Esophagus squamous epithelium (tissue), 5 donors: ENCODE data around the gene SNRPN. TPM values are rescaled to one million over a fixed set of nuclear protein-coding genes. Genes with fewer than 3 reads are reported as not detected.
A peak's percentile ranks its signal among the peaks of the same experiment; 100 is the strongest.

Experiments used
- DNase-seq: peaks from one replicate; lab custom pipeline; 2025; lab: John Stamatoyannopoulos, UW
- H3K27ac ChIP-seq, 4 donors: fragments of 200-600 bp; sonication (generic); one replicate each; pipeline ENCODE4 v1.5.1; 2016 to 2019; ENCODE audit warnings: mild to moderate bottlenecking in 1 of 4
- H3K27me3 ChIP-seq, 4 donors: fragments of 200-600 bp; sonication (generic); 1 replicate in 3 of 4; 2 replicates in 1 of 4; pipeline versions ENCODE4 v1.5.1 to v1.6.0; 2017 to 2021; ENCODE audit warnings: antibody characterized with exemption in 1 of 4
- H3K36me3 ChIP-seq, 3 donors: fragments of 200-600 bp; sonication (generic); one replicate each; pipeline ENCODE4 v1.5.1; 2016 to 2019
- H3K4me1 ChIP-seq, 3 donors: fragments of 200-600 bp; sonication (generic); one replicate each; pipeline ENCODE4 v1.5.1; 2017 to 2019
- H3K4me3 ChIP-seq, 4 donors: fragments of 200-600 bp; sonication (generic); 1 replicate in 3 of 4; 2 replicates in 1 of 4; pipeline ENCODE4 v1.5.1; 2016 to 2019; ENCODE audit warnings: mild to moderate bottlenecking in 2 of 4, moderate library complexity in 1 of 4
- H3K9me3 ChIP-seq, 3 donors: fragments of 200-600 bp; sonication (generic); one replicate each; pipeline ENCODE4 v1.5.1; 2016 to 2019
- CTCF ChIP-seq, 6 experiments: fragments of 450-650 bp in 4 of 6; fragments of 200-600 bp in 2 of 6; sonication (generic) in 2 of 6; IDR thresholded peaks; one replicate each; pipeline ENCODE4 v1.5.1; 2016 to 2019; ENCODE audit warnings: antibody characterized with exemption in 6 of 6, mild to moderate bottlenecking in 4 of 6, moderate library complexity in 4 of 6
- POLR2A ChIP-seq, 4 donors: fragments of 450-650 bp; IDR thresholded peaks; one replicate each; pipeline ENCODE4 v1.6.1; 2017; ENCODE audit warnings: antibody characterized with exemption in 4 of 4, mild to moderate bottlenecking in 4 of 4, moderate library complexity in 3 of 4
- WGBS, 2 donors: methylation state at CpG; one replicate each; pipeline ENCODE4 v1.1.5; 2018; 5-methylcytosine and 5-hydroxymethylcytosine counted together
- intact Hi-C: fragments of 100-400 bp; cut with DNase I; formaldehyde crosslinking; loops from one replicate; pipeline ENCODE4 v1.15.0; 2022
- total RNA-seq, 4 donors: library from RNA; depleted of rRNA; stranded (reverse); fragments of >200 nt; gene quantifications; one replicate each; pipeline ENCODE4 v1.1.0, GENCODE V29; 2016
- donor health status: DM: yes; HTN: yes; CAD: no.

SNRPN gene
- total RNA-seq, 4 donors from 2014 or later: 14.7 to 53.8 (median 35.0) TPM

GRCh38 chr15:24956111-24956838 lies 1.5 kb downstream of the SNRPN start:
- H3K4me1 ChIP-seq: peaks cover 0 to 12% (median 3%) of the 10 kb centered on the region in 3 donors
- peaks cover 0 to 28% (median 0%) of the 10 kb centered on the region in 3 donors for H3K9me3 ChIP-seq
- 56 to 59% methylated on average over 13 to 25 of the region's 28 CpGs for WGBS, 2 donors
- no peaks in the 10 kb centered on the region for H3K36me3 ChIP-seq
- peak overlapping the region; percentile 49 to 82 (median 72) for H3K4me3 ChIP-seq
- intact Hi-C loops: no loop called here
- TF ChIP-seq CTCF (IDR thresholded peaks at IDR 0.05): no peak
- peak in 1 of 4 donors; percentile 33 for TF ChIP-seq POLR2A (IDR thresholded peaks at IDR 0.05)
- DNase-seq: no peak
- peak overlapping the region; percentile 71 to 94 (median 90) for H3K27ac ChIP-seq
- no peaks in the 10 kb centered on the region for H3K27me3 ChIP-seq

GRCh38 chr15:24957691-24958090 lies 2.9 kb downstream of the SNRPN start:
- intact Hi-C loops: no loop called here
- Histone ChIP-seq H3K36me3 (peaks cover 0 to 9% (median 0%) of the 10 kb centered on the region in 3 donors), H3K27me3 (no peaks in the 10 kb centered on the region), H3K4me3 (no peak overlapping the region), H3K4me1 (peaks cover 0 to 12% (median 3%) of the 10 kb centered on the region in 3 donors), H3K27ac (no peak overlapping the region), H3K9me3 (peaks cover 0 to 28% (median 0%) of the 10 kb centered on the region in 3 donors)
- no peak for TF ChIP-seq POLR2A (IDR thresholded peaks at IDR 0.05)
- no peak for TF ChIP-seq CTCF (IDR thresholded peaks at IDR 0.05)
- WGBS, 2 donors: 75 to 86% methylated on average over 2 of the region's 2 CpGs
- no peak for DNase-seq

DNA sequence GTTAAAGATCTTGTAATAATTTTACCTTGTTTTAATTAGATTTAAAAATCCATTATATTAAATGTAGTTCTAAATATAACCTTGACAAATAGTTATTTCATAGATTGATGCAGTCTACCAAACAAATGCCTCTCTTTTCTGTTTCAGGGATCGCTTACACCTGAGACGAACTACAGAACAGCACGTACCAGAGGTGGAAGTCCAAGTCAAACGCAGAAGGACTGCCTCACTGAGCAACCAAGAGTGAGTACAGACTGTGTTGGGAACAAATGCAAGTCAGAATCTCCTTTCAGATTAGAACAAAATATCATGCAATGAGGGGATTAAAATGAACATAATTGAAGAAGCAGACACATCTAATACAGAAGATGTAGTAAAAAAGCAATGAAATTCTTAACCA lies 7.2 kb downstream of the SNRPN start:
- no peak overlapping the region for H3K4me3 ChIP-seq
- peaks cover 0 to 52% (median 10%) of the 10 kb centered on the region in 3 donors for H3K36me3 ChIP-seq
- 77 to 85% methylated on average over 4 of the region's 4 CpGs for WGBS, 2 donors
- H3K4me1 ChIP-seq: peaks cover 0 to 3% (median 0%) of the 10 kb centered on the region in 3 donors
- H3K9me3 ChIP-seq: peaks cover 0 to 36% (median 0%) of the 10 kb centered on the region in 3 donors
- TF ChIP-seq CTCF (IDR thresholded peaks at IDR 0.05) (no peak), POLR2A (IDR thresholded peaks at IDR 0.05) (no peak)
- H3K27me3 ChIP-seq: no peaks in the 10 kb centered on the region
- no peak overlapping the region for H3K27ac ChIP-seq
- no peak for DNase-seq
- intact Hi-C loops: no loop called here

DNA sequence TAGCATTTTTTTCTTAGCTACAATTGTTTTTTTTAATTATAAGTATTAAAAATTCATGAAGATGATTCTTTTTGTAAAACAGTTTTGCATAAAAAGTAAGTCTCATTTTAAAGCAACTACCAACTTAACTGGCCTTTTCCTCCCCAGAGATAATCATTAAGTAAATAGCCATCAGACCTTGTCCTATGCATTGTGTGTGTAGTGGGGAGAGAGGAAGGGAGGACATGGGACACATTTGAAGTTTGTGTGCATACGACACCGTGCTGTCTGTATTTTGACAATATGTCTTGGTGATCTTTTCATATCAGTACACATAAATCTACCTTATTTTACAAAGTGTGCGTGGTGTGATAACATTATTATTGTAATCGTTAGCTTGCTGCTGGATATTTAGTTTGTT lies 8.1 kb downstream of the SNRPN start:
- Histone ChIP-seq H3K36me3 (peaks cover 0 to 61% (median 14%) of the 10 kb centered on the region in 3 donors), H3K4me1 (no peaks in the 10 kb centered on the region), H3K27ac (no peak overlapping the region), H3K27me3 (no peaks in the 10 kb centered on the region), H3K4me3 (no peak overlapping the region), H3K9me3 (peaks cover 0 to 41% (median 0%) of the 10 kb centered on the region in 3 donors)
- intact Hi-C loops: no loop called here
- TF ChIP-seq CTCF (IDR thresholded peaks at IDR 0.05) (no peak), POLR2A (IDR thresholded peaks at IDR 0.05) (no peak)
- DNase-seq: no peak
- 94 to 95% methylated on average over 4 of the region's 4 CpGs for WGBS, 2 donors

GRCh38 chr15:24966364-24967103 lies 11.7 kb downstream of the SNRPN start:
- no peak for DNase-seq
- Histone ChIP-seq H3K27me3 (no peaks in the 10 kb centered on the region), H3K9me3 (peaks cover 0 to 52% (median 0%) of the 10 kb centered on the region in 3 donors), H3K27ac (no peak overlapping the region), H3K36me3 (peaks cover 0 to 96% (median 14%) of the 10 kb centered on the region in 3 donors), H3K4me1 (no peaks in the 10 kb centered on the region), H3K4me3 (no peak overlapping the region)
- 54 to 65% methylated on average over 4 of the region's 4 CpGs for WGBS, 2 donors
- intact Hi-C loops: no loop called here
- TF ChIP-seq POLR2A (IDR thresholded peaks at IDR 0.05): no peak
- TF ChIP-seq CTCF (IDR thresholded peaks at IDR 0.05): no peak
